Liver (tissue), 9 donors: Measurements from ENCODE around the gene AFF2. TPM values are rescaled to one million over a fixed set of nuclear protein-coding genes. Genes with fewer than 3 reads are reported as not detected.

Experiments
- DNase-seq: peaks from one replicate; pipeline ENCODE4 v3.0.0-alpha.2; 2017; ENCODE audit warnings: low spot score
- H3K27ac ChIP-seq, 2 donors: one replicate each; pipeline ENCODE4 v1.7.0; 2013; ENCODE audit warnings: inconsistent platforms in 2 of 2, low read length in 2 of 2, control low read depth in 1 of 2, low read depth in 1 of 2, mild to moderate bottlenecking in 1 of 2
- H3K27me3 ChIP-seq, 4 donors: one replicate each; pipeline versions ENCODE4 v1.6.1 to v1.7.0; 2013; ENCODE audit warnings: low read length in 3 of 4, inconsistent platforms in 1 of 4, mild to moderate bottlenecking in 1 of 4, moderate library complexity in 1 of 4; ENCODE audit not compliant: control insufficient read depth in 4 of 4, insufficient read depth in 4 of 4
- H3K36me3 ChIP-seq, 4 donors: one replicate each; pipeline versions ENCODE4 v1.6.1 to v1.7.0; 2013; ENCODE audit warnings: low read length in 3 of 4, mild to moderate bottlenecking in 3 of 4, low read depth in 1 of 4, moderate library complexity in 1 of 4; ENCODE audit not compliant: control insufficient read depth in 4 of 4, insufficient read depth in 3 of 4
- H3K4me1 ChIP-seq, 4 donors: one replicate each; pipeline versions ENCODE4 v1.6.1 to v1.7.0; 2013; ENCODE audit warnings: low read length in 3 of 4, mild to moderate bottlenecking in 3 of 4, moderate library complexity in 1 of 4; ENCODE audit not compliant: control insufficient read depth in 4 of 4, insufficient read depth in 4 of 4
- H3K4me3 ChIP-seq, 3 donors: one replicate each; pipeline versions ENCODE4 v1.6.1 to v1.7.0; 2013; ENCODE audit warnings: low read length in 3 of 3, control low read depth in 1 of 3, low read depth in 1 of 3, mild to moderate bottlenecking in 1 of 3
- H3K9ac ChIP-seq, 2 donors: one replicate each; pipeline ENCODE4 v1.7.0; 2013; ENCODE audit warnings: low read length in 2 of 2, mild to moderate bottlenecking in 2 of 2, moderate library complexity in 2 of 2, control low read depth in 1 of 2, low read depth in 1 of 2
- H3K9me3 ChIP-seq, 4 donors: one replicate each; pipeline versions ENCODE4 v1.6.1 to v1.7.0; 2013; ENCODE audit warnings: low read length in 3 of 4; ENCODE audit not compliant: control insufficient read depth in 4 of 4
- ATF3 ChIP-seq: IDR thresholded peaks from 2 replicates; pipeline ENCODE4 v1.6.1; 2016; ENCODE audit warnings: antibody characterized with exemption
- CTCF ChIP-seq: fragments of 150-350 bp; IDR thresholded peaks from 2 replicates; pipeline ENCODE4 v1.5.1; 2017; ENCODE audit warnings: improper control_type of control experiment, low read depth, low read length; ENCODE audit not compliant: missing input control
- EGR1 ChIP-seq, 2 donors: IDR thresholded peaks; 2 replicates each; pipeline ENCODE4 v1.6.1; 2016 to 2018; ENCODE audit warnings: antibody characterized with exemption in 2 of 2, low read depth in 2 of 2
- FOXA2 ChIP-seq: IDR thresholded peaks from 2 replicates; pipeline ENCODE4 v1.6.1; 2016; ENCODE audit warnings: antibody characterized with exemption
- GABPA ChIP-seq, 2 donors: IDR thresholded peaks in 1 of 2; conservative IDR thresholded peaks in 1 of 2; 2 replicates each; pipeline ENCODE4 v1.6.1; 2016; ENCODE audit warnings: antibody characterized with exemption in 2 of 2, mild to moderate bottlenecking in 1 of 2, moderate library complexity in 1 of 2
- HNF4A ChIP-seq, 2 donors: conservative IDR thresholded peaks; 2 replicates each; pipeline ENCODE4 v1.6.1; 2016; ENCODE audit warnings: antibody characterized with exemption in 2 of 2, mild to moderate bottlenecking in 2 of 2
- HNF4G ChIP-seq: IDR thresholded peaks from 2 replicates; pipeline ENCODE4 v1.6.1; 2016; ENCODE audit warnings: antibody characterized with exemption
- JUND ChIP-seq, 2 donors: IDR thresholded peaks; 2 replicates each; pipeline ENCODE4 v1.6.1; 2016; ENCODE audit warnings: antibody characterized with exemption in 2 of 2
- NR2F2 ChIP-seq: IDR thresholded peaks from 2 replicates; pipeline ENCODE4 v1.6.1; 2016; ENCODE audit warnings: antibody characterized with exemption
- RAD21 ChIP-seq, 2 donors: IDR thresholded peaks; 2 replicates each; pipeline ENCODE4 v1.6.1; 2016; ENCODE audit warnings: antibody characterized with exemption in 2 of 2, mild to moderate bottlenecking in 2 of 2
- TAF1 ChIP-seq: conservative IDR thresholded peaks from 2 replicates; pipeline ENCODE4 v1.6.1; 2016; ENCODE audit warnings: antibody characterized with exemption, mild to moderate bottlenecking
- YY1 ChIP-seq: IDR thresholded peaks from 2 replicates; pipeline ENCODE4 v1.6.1; 2016; ENCODE audit warnings: antibody characterized with exemption, mild to moderate bottlenecking
- WGBS: extraction: QIAGEN DNeasy Blood & Tissue Kit; methylation state at CpG from one replicate; pipeline ENCODE4 v1.1.7; 2013; 5-methylcytosine and 5-hydroxymethylcytosine counted together
- polyA plus RNA-seq, 2 donors: library from polyadenylated mRNA; stranded (reverse) in 1 of 2; unstranded in 1 of 2; fragments of 200-250 nt in 1 of 2; fragments of >200 nt in 1 of 2; fragmentation: Nextera tagmentation in 1 of 2; extraction: Ambion mirVana in 1 of 2; gene quantifications; one replicate each; pipeline versions ENCODE4 v1.2.1 to v1.2.3, GENCODE V29; 2013 to 2015
- total RNA-seq, 2 donors: library from RNA; depleted of rRNA; stranded (reverse); fragments of >200 nt; gene quantifications; one replicate each; pipeline ENCODE4 v1.2.3, GENCODE V29; 2014
- TF ChIP-seq, protein P1 (sequence below): IDR thresholded peaks from 2 replicates; pipeline ENCODE4 v1.6.1; 2016; ENCODE audit warnings: antibody characterized with exemption, mild to moderate bottlenecking
- donor health status: healthy.
- donor health status: healthy.
- donor health status: healthy.
- donor health status: healthy.
- donor health status: healthy.

Gene AFF2
- total and polyA plus RNA-seq, 4 donors = 0.01 to 1.6 (median 0.50) TPM; not detected in 1

GRCh38 chrX:148573119-148573518 is 72.7 kb downstream of the AFF2 start:
- TF ChIP-seq ATF3 (no peak), HNF4A (conservative IDR thresholded peaks at IDR 0.05) (no peak), GABPA (IDR thresholded peaks at IDR 0.05 in 1 of 2, conservative IDR thresholded peaks at IDR 0.05 in 1 of 2) (no peak), YY1 (no peak), RAD21 (IDR thresholded peaks at IDR 0.05) (no peak)
- TF ChIP-seq, protein P1, sequence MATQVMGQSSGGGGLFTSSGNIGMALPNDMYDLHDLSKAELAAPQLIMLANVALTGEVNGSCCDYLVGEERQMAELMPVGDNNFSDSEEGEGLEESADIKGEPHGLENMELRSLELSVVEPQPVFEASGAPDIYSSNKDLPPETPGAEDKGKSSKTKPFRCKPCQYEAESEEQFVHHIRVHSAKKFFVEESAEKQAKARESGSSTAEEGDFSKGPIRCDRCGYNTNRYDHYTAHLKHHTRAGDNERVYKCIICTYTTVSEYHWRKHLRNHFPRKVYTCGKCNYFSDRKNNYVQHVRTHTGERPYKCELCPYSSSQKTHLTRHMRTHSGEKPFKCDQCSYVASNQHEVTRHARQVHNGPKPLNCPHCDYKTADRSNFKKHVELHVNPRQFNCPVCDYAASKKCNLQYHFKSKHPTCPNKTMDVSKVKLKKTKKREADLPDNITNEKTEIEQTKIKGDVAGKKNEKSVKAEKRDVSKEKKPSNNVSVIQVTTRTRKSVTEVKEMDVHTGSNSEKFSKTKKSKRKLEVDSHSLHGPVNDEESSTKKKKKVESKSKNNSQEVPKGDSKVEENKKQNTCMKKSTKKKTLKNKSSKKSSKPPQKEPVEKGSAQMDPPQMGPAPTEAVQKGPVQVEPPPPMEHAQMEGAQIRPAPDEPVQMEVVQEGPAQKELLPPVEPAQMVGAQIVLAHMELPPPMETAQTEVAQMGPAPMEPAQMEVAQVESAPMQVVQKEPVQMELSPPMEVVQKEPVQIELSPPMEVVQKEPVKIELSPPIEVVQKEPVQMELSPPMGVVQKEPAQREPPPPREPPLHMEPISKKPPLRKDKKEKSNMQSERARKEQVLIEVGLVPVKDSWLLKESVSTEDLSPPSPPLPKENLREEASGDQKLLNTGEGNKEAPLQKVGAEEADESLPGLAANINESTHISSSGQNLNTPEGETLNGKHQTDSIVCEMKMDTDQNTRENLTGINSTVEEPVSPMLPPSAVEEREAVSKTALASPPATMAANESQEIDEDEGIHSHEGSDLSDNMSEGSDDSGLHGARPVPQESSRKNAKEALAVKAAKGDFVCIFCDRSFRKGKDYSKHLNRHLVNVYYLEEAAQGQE = no peak
- H3K9ac ChIP-seq = no peak overlapping the region
- no peaks in the 10 kb centered on the region for H3K36me3 ChIP-seq
- WGBS = 84% methylated on average over 4 of the region's 4 CpGs
- no peak overlapping the region for H3K27ac ChIP-seq
- no peak for DNase-seq
- H3K9me3 ChIP-seq = peaks cover 0 to 3% (median 0%) of the 10 kb centered on the region in 4 donors
- no peak overlapping the region for H3K4me3 ChIP-seq
- no peaks in the 10 kb centered on the region for H3K4me1 ChIP-seq
- no peaks in the 10 kb centered on the region for H3K27me3 ChIP-seq

GRCh38 chrX:148574237-148574973 is 74.0 kb downstream of the AFF2 start:
- no peak overlapping the region for H3K27ac ChIP-seq
- no peak for TF ChIP-seq FOXA2
- TF ChIP-seq YY1 = no peak
- TF ChIP-seq HNF4G = no peak
- TF ChIP-seq ATF3 = no peak
- no peak for TF ChIP-seq EGR1 (IDR thresholded peaks at IDR 0.05; ENCODE audit: low read depth in 2 of 2)
- TF ChIP-seq RAD21 (IDR thresholded peaks at IDR 0.05) = no peak
- no peak for TF ChIP-seq NR2F2
- no peak for TF ChIP-seq CTCF
- no peak for TF ChIP-seq TAF1
- TF ChIP-seq JUND (IDR thresholded peaks at IDR 0.05) = no peak
- no peak for TF ChIP-seq GABPA (IDR thresholded peaks at IDR 0.05 in 1 of 2, conservative IDR thresholded peaks at IDR 0.05 in 1 of 2)
- 72% methylated on average over 3 of the region's 3 CpGs for WGBS
- DNase-seq = no peak
- H3K4me3 ChIP-seq = no peak overlapping the region
- no peak overlapping the region for H3K9ac ChIP-seq
- H3K9me3 ChIP-seq = peaks cover 0 to 3% (median 0%) of the 10 kb centered on the region in 4 donors
- H3K27me3 ChIP-seq = no peaks in the 10 kb centered on the region
- H3K36me3 ChIP-seq = no peaks in the 10 kb centered on the region
- no peaks in the 10 kb centered on the region for H3K4me1 ChIP-seq
